NCI-H2196 (cell line): Measurements from ENCODE around the gene NCBP3.
"Not testable (repeated sequence)": the region's sequence is repeated elsewhere in the genome, so short reads cannot be mapped to it uniquely, and the experiment has no call there.

Experiments used
- DNase-seq: peaks from one replicate; lab custom pipeline; 2025; ENCODE audit not compliant: unreplicated experiment; lab: John Stamatoyannopoulos, UW

Gene NCBP3

GRCh38 chr17:3848229-3848835 is 2.3 kb upstream of the NCBP3 start:
- DNase-seq = no peak

DNA sequence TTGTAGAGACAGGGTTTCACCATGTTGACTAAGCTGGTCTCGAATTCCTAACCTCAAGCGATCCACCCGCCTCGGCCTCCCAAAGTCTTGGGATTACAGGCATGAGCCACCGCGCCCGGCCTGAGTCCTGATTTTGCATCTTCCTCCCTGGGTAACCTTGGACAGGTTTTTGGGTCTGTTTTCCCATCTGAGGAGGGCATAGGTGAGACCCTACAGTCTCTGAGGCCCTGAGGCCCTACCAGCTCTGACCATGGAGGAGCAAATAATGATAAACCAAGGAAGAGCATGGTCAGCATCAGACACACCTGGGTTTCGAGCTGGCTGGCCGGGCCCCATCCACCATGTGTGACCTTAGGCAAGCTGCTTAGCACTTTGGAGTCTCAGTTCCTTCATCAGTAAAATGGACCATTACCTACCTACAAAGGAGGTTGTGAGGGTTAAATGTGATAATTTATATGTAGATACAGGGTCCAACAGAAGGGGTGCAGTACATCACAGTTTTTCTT is 1.2 kb upstream of the NCBP3 start:
- DNase-seq = no peak

DNA sequence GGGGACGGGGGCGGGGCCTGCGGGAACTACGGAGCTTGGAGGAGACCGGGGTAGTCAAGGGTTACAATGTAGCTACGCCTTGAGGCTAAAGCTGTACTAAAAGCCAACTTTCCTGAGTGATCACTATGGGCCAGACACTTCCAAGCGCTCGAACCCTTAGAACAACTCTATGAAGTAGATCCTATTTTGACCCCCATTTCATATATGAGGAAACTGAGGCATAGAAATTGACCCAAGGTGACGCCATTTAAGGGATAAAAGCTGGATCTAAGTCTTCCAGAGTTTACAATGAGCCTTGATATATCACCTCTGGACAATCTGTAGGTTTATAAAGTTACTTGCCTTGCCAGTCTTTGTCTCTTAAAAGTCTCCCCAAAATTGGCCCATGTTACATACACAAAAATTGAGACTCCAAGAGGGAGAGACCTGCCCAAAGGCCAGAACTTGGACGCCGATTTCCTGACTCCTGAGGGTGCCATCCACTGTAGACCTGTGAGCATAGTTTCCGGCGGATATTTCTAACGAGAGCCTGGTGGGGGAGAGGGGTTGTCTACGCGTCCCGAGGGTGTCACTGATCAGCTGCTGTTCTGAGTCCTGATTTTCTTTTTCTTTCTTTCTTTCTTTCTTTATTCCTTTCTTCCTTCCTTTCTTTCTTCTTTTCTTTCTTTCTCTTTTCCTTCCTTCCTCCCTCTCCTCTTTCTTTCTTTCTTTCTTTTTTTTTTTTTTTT is 555 bp upstream of the NCBP3 start:
- DNase-seq = no peak

DNA sequence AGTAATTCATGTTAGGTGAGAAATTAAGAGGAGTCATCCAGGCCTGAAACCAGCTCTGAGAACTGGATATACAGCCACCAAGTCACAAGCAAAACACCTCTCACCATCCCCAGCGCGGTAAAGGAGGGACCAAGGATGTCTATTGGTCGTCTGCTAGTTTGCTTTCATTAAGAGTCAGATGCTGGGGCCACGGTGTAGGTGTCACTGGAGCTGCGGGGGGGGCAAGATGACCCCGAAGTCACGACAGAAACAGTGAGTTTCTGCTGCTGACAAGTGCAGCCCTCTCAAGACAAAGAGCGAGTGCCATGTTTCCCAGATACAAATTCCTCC is 790 bp downstream of the NCBP3 start:
- DNase-seq = no peak

DNA sequence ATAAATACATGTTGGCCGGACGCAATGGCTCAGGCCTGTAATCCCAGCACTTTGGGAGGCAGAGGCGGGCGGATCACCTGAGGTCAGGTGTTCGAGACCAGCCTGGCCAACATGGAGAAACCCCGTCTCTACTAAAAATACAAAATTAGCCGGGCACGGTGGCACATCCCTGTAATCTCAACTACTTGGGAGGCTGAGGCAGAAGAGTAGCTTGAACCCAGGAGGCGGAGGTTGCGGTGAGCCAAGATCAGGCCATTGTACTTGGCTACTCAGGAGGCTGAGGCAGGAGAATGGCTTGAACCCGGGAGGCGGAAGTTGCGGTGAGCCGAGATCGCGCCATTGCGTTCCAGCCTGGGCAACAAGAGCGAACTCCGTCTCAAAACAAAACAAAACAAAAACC is 1.5 kb downstream of the NCBP3 start:
- DNase-seq = not testable (repeated sequence)

DNA sequence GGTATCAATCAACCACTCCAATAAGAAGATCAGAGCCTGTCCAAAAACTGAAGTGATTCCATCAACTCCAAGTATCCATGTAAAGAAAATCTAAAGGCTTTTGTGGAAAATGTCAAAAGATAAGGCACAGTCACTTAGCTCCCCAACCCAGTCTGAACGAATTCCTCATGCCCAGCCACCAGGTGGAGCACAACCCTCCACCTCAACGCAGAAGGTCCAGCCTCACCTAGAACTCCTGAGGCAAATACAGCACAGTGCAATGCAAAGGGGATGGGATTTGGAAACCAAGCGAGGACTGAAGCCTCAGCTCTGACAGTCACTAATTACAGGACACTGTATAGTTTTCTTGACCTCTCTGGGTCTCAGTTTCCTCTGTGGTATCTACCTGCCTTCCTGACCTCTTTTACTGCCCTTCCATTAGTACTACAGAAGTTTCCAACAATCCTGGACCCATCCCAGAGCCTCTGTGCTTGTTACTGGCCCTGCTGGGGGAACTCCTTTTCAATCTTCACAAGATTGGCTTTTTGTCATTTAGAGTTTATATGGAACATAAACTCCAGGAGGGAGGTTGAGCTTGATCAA is 2.0 kb downstream of the NCBP3 start:
- peak; percentile 3 for DNase-seq

DNA sequence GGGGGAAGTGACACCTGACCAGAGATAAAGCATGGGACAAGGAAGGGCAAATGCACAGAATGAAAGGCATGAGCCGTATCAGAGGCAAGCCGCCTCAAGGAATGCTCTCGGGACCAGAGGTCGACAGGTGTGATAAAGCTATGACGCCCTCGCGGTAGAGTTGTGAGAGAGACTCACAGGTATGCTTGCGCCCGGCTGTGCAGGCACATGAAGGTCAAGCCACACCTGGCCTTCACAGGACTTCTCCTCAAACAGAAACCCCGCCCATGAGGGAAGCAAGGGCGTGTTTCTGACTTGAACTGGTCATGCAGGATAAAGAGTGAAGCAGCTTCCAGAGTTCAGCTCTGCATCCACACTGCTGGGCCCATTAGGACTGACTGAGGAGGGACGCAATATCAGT is 7.8 kb downstream of the NCBP3 start:
- DNase-seq = no peak

DNA sequence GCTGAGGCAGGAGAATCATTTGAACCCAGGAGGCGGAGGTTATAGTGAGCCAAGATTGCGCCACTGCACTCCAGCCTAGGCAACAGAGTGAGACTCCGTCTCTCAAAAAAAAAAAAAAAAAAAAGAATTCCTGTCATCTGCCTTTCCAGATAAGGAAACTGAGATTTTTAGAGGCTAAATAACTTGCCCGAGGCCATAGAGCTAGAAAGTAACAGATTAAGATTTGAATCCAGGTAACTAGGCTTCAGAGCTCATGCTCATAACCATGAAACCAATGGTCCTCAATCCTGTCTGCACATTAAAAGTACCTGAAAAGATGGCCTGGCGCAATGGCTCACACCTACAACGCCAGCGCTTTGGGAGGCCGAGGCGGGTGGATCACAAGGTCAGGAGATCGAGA is 9.5 kb downstream of the NCBP3 start:
- DNase-seq = no peak

DNA sequence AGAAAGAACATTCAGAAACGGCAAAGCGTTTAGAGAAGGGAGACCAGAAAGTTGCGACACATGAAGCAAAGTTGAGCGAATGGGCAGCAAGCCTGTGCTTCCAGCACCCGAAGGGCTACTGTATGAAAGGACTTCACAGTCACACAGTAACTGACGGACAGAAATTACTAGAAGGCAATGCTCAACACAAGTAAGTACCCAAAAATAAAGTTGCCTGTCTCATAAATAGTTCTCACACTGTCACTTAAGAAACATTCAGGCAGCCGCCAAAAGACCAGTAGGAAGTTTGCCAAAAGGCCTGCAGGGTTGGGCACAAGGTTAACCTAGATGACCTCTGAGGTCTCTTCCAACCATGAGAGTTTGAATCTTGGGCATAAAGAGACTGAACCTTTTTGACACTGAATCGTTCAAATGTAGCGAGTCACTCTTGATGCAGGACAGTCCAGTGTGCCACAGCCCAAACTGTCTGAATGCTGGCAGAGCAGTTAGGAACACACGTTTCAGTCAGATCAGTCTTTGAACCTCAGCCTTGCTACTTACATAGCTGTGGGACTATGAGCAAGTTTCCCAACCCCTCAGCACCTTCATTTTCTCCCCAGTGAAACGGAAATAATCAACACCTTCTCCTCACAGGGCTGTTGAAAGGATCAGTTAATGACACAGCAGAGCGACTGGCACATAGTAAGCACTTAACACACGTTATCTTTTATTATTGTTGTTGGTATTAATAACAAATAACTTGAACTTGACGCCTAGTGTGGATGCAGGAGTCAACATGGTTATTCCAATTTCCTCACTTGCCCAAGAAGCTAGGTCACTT is 10.4 kb downstream of the NCBP3 start:
- no peak for DNase-seq

DNA sequence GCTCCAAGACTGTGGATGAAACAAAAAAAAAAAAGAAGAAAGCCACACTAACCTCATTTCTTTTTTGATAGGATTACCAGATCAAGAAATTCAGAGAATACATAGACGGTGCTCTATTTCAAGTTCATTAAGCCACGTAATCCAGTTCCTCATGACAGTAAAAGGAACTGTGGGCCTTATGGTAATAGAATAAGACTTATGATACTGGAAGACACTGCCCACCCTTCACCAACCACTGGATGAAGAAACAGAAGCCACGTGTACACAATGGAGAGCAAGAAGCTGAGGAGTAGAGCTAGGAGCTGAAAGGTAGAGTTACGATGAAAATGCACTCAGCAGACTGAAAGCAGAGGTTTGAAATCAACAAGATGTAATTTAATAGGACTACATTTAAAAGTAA is 11.2 kb downstream of the NCBP3 start:
- no peak for DNase-seq

DNA sequence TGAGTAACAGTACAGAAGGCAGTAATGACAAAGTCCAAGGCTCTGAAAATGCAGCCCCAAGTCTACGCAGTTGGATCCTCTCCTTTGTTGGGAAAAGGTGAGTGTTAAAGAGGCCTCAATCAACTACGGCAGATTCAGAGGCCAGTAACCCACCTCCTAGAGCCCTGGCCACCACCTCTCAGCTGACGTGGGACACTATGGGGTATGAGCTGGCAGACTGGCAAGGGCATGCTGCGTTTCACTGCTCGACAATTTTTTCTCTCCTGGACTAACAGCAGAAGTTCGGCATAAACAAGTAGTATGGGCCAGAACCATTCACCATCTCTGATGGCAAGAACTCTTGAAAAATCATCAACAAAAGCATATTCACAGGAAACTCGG is 17.2 kb downstream of the NCBP3 start:
- DNase-seq = no peak

GRCh38 chr17:3828151-3828851 is 17.7 kb downstream of the NCBP3 start:
- no peak for DNase-seq

DNA sequence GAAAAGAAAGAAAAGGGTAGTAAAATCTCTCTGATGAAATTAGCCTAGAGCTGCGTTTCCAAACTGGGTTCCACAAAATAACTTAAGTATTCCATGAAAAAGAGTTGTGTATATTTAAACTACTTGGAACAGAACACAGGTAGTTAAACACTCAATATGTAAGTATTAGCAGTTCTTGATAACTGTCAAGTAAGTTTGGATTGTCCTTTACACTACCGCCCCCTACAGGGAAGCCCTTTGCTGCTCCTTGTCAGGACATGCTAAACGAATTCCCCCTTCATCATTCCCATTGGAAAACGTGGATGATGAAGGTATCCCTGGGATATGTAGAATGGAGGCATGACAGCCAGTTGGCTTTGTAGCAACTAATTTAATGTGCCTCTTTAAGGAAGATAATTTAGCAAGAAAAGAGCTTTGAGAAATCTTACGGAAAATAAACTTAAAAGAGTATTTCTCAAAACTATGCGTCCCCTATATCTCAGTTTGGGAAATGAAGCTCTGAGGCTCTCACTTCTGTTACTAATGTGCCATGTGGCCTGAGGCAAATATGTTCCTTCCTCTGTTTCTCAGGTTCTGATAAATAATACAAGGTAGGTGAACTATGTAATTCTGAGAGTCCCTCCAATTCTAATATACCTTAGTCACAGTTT is 18.8 kb downstream of the NCBP3 start:
- DNase-seq = peak; percentile 4

- DNase-seq = no peak
Measured at GRCh38 chr17:3826191-3826590, 19.9 kb downstream of the NCBP3 start.

- DNase-seq = no peak
Measured at GRCh38 chr17:3821101-3821500, 24.9 kb downstream of the NCBP3 start.

- DNase-seq = no peak
Measured at GRCh38 chr17:3818786-3819185, 27.3 kb downstream of the NCBP3 start.

GRCh38 chr17:3817851-3818605 is 28.0 kb downstream of the NCBP3 start:
- DNase-seq = no peak

DNA sequence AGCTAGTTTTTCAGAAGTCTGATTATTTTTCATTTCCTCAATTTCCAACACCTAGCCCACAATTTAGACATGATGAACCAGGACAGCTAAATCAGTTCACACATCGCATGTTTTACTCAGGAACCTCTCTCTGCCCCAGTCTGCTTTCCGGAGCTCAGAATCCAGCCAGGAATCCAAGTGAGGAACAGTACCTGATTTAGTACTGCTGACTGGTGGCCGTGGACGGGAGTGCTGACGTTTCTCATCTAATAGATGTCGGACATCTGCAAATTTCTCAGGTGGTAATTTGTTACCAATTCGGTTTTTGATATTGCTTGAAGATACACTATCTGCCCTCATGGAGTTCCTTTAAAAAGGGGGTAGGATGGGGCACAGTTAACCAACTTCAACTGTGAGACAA is 30.1 kb downstream of the NCBP3 start:
- no peak for DNase-seq

GRCh38 chr17:3815122-3815521 is 30.9 kb downstream of the NCBP3 start:
- DNase-seq = no peak

DNA sequence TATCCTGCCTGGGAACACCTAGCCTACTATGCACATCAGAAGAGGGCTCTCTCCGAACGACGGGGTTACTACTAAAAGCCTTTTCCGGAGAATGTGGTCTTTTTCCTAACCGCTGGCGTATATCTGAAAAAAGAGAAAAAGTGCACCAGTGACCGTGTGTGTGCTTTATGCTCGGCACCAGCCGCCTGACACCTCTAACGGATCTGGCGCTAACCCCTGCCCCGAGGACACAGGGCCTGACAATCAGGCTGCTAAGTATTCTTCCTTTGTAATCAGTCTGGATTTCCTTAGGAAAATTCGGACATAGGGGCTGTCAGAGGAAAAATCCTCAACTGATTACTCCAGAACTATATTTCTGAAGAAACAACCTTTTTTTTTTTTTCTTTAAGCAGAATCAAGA is 31.7 kb downstream of the NCBP3 start:
- no peak for DNase-seq
